OCI-LY3 (cell line): ENCODE measurements around the gene RPL37.
A peak's percentile ranks its signal among the peaks of the same experiment; 100 is the strongest.

Source experiments
- H2AFZ ChIP-seq: fragments of 200-600, 300-600 bp; shearing (Covaris generic); 2 replicates; pipeline ENCODE4 v1.6.0; 2014; ENCODE audit warnings: antibody characterized with exemption, low read depth, low read length
- H3K27ac ChIP-seq: fragments of 200-600, 300-600 bp; sonication (generic); 2 replicates; pipeline ENCODE4 v1.5.1; 2014; ENCODE audit warnings: mild to moderate bottlenecking, low read length, moderate library complexity, mixed read lengths
- H3K27me3 ChIP-seq: fragments of 200-600, 300-600 bp; sonication (generic); 2 replicates; pipeline ENCODE4 v1.6.1; 2014; ENCODE audit warnings: low read depth, low read length, mixed read lengths
- H3K36me3 ChIP-seq: fragments of 200-600, 300-600 bp; sonication (generic); replicated peaks from 2 replicates; pipeline ENCODE3; 2014; ENCODE audit warnings: low read depth, low read length, mixed read lengths
- H3K4me1 ChIP-seq: fragments of 300-600, 200-600 bp; sonication (generic); 2 replicates; pipeline ENCODE4 v1.6.1; 2014; ENCODE audit warnings: low read length, mixed read lengths
- H3K4me2 ChIP-seq: fragments of 200-600, 300-600 bp; sonication (generic); 2 replicates; pipeline ENCODE4 v1.6.1; 2014; ENCODE audit warnings: low read length, mixed read lengths
- H3K4me3 ChIP-seq: fragments of 300-600, 200-600 bp; sonication (generic); 2 replicates; pipeline ENCODE4 v1.5.1; 2014; ENCODE audit warnings: antibody characterized with exemption, mild to moderate bottlenecking, low read length, moderate library complexity
- H3K79me2 ChIP-seq: fragments of 300-600, 200-600 bp; shearing (Covaris generic); 2 replicates; pipeline ENCODE4 v1.6.1; 2014; ENCODE audit warnings: mild to moderate bottlenecking, low read length, mixed read lengths
- H3K9ac ChIP-seq: fragments of 300-600, 200-600 bp; shearing (Covaris generic); 2 replicates; pipeline ENCODE4 v1.6.0; 2014; ENCODE audit warnings: mild to moderate bottlenecking, low read length, moderate library complexity
- H3K9me3 ChIP-seq: fragments of 200-600, 300-600 bp; shearing (Covaris generic); 2 replicates; pipeline ENCODE4 v1.6.1; 2014; ENCODE audit warnings: low read length, mixed read lengths; ENCODE audit not compliant: insufficient read depth
- H4K20me1 ChIP-seq: fragments of 200-600, 300-600 bp; sonication (generic); 2 replicates; pipeline ENCODE4 v1.6.1; 2016; ENCODE audit warnings: low read length, mixed read lengths; ENCODE audit not compliant: insufficient read depth
- EZH2phosphoT487 ChIP-seq: fragments of 200-600 bp; shearing (Covaris generic); IDR thresholded peaks from 2 replicates; pipeline ENCODE4 v1.6.1; 2018; ENCODE audit warnings: antibody characterized with exemption, mixed run types, low read depth
- TF ChIP-seq, protein P1 (sequence below): fragments of 200-600, 300-600 bp; sonication (generic); IDR thresholded peaks from 2 replicates; pipeline ENCODE4 v1.5.1; 2014; ENCODE audit warnings: antibody characterized with exemption, low read length, low read depth

The RPL37 gene

DNA sequence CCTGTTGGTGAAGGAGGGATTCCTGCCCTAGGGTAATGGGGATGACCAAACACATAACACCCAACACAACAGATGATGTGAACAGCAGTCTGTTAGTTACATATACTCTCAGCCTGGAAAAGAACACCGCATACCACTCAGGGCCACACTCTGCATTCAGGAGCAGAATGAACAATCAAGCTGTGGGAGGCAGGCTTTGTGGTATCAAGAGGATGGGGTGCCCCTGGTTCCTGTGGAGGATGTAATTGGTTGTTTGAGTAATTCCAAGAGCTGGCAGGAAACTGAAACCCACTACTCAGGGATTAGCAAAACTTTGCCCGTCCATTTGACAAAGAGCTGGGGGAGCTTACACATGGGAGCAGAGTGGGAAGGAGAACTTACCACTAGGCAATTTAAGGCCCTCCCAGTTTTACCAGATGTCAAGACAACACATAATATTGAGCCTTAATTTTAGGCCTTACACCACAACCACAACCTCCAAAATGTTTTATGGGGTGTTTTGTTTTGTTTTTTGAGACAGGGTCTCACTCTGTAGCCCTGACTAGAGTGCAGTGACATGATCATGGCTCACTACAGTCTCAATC, 21.2 kb downstream of the RPL37 start:
- Histone ChIP-seq H3K9me3 (no peaks in the 10 kb centered on the region), H3K9ac (no peak overlapping the region), H3K27ac (no peak overlapping the region), H3K4me3 (no peak overlapping the region), H4K20me1 (no peaks in the 10 kb centered on the region), H3K36me3 (no peaks in the 10 kb centered on the region), H3K4me2 (no peak overlapping the region), H3K27me3 (no peaks in the 10 kb centered on the region), H3K79me2 (no peaks in the 10 kb centered on the region), H3K4me1 (no peaks in the 10 kb centered on the region), H2AFZ (no peak overlapping the region)
- no peak for TF ChIP-seq EZH2phosphoT487
- TF ChIP-seq, protein P1, sequence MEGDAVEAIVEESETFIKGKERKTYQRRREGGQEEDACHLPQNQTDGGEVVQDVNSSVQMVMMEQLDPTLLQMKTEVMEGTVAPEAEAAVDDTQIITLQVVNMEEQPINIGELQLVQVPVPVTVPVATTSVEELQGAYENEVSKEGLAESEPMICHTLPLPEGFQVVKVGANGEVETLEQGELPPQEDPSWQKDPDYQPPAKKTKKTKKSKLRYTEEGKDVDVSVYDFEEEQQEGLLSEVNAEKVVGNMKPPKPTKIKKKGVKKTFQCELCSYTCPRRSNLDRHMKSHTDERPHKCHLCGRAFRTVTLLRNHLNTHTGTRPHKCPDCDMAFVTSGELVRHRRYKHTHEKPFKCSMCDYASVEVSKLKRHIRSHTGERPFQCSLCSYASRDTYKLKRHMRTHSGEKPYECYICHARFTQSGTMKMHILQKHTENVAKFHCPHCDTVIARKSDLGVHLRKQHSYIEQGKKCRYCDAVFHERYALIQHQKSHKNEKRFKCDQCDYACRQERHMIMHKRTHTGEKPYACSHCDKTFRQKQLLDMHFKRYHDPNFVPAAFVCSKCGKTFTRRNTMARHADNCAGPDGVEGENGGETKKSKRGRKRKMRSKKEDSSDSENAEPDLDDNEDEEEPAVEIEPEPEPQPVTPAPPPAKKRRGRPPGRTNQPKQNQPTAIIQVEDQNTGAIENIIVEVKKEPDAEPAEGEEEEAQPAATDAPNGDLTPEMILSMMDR: no peak

GRCh38 chr5:40812125-40812524, 22.9 kb downstream of the RPL37 start:
- Histone ChIP-seq H3K79me2 (no peaks in the 10 kb centered on the region), H3K36me3 (no peaks in the 10 kb centered on the region), H2AFZ (no peak overlapping the region), H4K20me1 (no peaks in the 10 kb centered on the region), H3K9ac (no peak overlapping the region), H3K4me2 (no peak overlapping the region), H3K27me3 (no peaks in the 10 kb centered on the region), H3K4me1 (no peaks in the 10 kb centered on the region), H3K4me3 (no peak overlapping the region), H3K27ac (no peak overlapping the region), H3K9me3 (no peaks in the 10 kb centered on the region)
- TF ChIP-seq, protein P1: no peak
- no peak for TF ChIP-seq EZH2phosphoT487

DNA sequence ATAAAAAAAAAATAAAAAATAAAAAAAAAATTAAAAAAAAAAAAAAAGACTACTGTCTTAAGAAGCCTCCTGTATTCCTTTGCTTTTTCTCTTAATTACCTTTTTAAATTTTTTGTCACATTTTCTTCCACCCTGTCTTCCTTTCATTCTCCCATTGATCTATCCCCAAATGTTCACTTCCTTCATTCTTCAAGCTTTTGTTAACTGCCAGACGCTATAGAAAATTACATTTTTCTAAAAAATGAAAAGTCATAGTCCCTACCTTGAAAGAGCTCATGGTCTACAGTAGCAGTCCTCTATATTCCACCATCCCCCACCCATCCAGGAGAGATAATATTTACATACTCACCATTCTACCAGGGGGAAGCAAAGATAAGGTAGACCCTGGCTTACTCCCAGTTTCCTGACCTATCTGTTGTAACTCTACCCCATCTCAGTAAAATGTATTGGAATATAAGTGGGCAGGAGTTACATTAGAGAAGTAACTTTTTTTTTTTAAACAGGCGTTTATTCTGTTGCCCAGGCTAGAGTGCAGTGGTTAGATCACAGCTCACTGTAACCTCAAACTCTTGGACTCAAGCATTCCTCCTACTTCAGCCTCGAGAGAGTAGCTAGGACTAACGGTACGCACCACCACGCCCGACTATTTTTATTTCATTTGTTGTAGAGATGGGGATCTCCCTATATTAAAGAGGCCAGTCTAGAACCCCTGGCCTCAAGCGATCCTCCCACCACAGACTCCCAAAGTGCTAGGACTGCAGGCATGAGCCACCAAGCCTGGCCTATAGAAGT, 33.1 kb downstream of the RPL37 start:
- Histone ChIP-seq H3K9me3 (no peaks in the 10 kb centered on the region), H2AFZ (no peak overlapping the region), H3K27ac (no peak overlapping the region), H3K4me1 (peaks cover 5% of the 10 kb centered on the region), H3K27me3 (no peaks in the 10 kb centered on the region), H3K4me3 (no peak overlapping the region), H3K9ac (no peak overlapping the region), H3K79me2 (peaks cover 6% of the 10 kb centered on the region), H3K36me3 (no peaks in the 10 kb centered on the region), H4K20me1 (no peaks in the 10 kb centered on the region), H3K4me2 (no peak overlapping the region)
- no peak for TF ChIP-seq EZH2phosphoT487
- TF ChIP-seq, protein P1: no peak

- H4K20me1 ChIP-seq: peaks cover 6% of the 10 kb centered on the region; the same call in 1 of the 2 replicates
- H3K36me3 ChIP-seq: no peaks in the 10 kb centered on the region
- TF ChIP-seq EZH2phosphoT487: no peak
- TF ChIP-seq, protein P1: no peak
- H3K4me3 ChIP-seq: peak overlapping the region; percentile 96
- no peaks in the 10 kb centered on the region for H3K9me3 ChIP-seq
- H3K27ac ChIP-seq: no peak overlapping the region
- H2AFZ ChIP-seq: no peak overlapping the region
- peaks cover 12% of the 10 kb centered on the region for H3K4me1 ChIP-seq
- H3K27me3 ChIP-seq: no peaks in the 10 kb centered on the region
- peak overlapping the region; percentile 83; the same call in 1 of the 2 replicates for H3K9ac ChIP-seq
- H3K4me2 ChIP-seq: peak overlapping the region; percentile 76
- peaks cover 33% of the 10 kb centered on the region for H3K79me2 ChIP-seq
Observed at GRCh38 chr5:40799258-40799657, 35.8 kb downstream of the RPL37 start.
